LNCAP (cell line): ENCODE data around the gene SPAG16.

Source experiments
- TF ChIP-seq, protein P1 (sequence below): fragments of 450-650 bp; IDR thresholded peaks from 2 replicates; pipeline ENCODE4 v1.5.1; 2017; ENCODE audit warnings: mild to moderate bottlenecking

Gene SPAG16

GRCh38 chr2:214450118-214450894 lies 1166.0 kb downstream of the SPAG16 start:
- TF ChIP-seq, protein P1, sequence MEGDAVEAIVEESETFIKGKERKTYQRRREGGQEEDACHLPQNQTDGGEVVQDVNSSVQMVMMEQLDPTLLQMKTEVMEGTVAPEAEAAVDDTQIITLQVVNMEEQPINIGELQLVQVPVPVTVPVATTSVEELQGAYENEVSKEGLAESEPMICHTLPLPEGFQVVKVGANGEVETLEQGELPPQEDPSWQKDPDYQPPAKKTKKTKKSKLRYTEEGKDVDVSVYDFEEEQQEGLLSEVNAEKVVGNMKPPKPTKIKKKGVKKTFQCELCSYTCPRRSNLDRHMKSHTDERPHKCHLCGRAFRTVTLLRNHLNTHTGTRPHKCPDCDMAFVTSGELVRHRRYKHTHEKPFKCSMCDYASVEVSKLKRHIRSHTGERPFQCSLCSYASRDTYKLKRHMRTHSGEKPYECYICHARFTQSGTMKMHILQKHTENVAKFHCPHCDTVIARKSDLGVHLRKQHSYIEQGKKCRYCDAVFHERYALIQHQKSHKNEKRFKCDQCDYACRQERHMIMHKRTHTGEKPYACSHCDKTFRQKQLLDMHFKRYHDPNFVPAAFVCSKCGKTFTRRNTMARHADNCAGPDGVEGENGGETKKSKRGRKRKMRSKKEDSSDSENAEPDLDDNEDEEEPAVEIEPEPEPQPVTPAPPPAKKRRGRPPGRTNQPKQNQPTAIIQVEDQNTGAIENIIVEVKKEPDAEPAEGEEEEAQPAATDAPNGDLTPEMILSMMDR = no peak

DNA sequence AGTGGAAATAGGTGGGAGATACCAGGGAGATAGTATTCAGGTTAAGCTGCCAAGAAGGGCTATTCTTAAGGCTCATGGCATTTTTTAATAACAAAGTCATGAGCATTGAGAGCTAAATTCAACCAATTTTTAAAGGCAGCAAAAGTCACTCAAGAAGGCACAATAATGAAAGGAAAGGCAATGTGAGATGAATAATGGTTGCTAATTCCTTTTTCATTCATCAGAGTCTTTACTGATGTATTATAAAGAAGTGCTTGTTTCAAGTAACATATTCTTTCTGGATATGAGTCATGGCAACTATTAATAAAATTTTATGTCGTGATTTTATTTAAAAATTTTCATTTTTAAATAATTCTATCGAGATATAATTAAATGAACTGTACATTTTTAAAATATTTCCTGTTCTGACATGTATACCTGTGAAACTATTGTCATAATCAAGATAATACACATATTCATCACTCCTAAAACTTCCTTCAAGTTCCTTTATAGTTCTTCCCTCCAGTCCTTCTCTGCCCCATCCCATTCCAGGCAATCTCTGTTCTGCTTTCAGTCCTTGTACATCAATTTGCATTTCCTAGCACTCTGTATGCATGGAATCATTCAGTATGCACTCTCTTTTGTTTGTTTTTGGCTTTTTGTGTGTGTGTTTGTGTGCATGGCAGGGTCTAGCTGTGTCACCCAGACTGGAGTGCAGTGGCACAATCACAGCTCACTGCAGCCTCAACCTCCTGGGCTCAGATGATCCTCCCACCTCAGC lies 1167.4 kb downstream of the SPAG16 start:
- TF ChIP-seq, protein P1 = no peak
